Right kidney (tissue), 1 donor: Measurements from ENCODE around the gene BUB1.
"Not testable (repeated sequence)": the region's sequence is repeated elsewhere in the genome, so short reads cannot be mapped to it uniquely, and the experiment has no call there.

ENCODE experiments used
- DNase-seq: peaks from one replicate; pipeline ENCODE4 v3.0.0-alpha.2; 2016

Gene BUB1

DNA sequence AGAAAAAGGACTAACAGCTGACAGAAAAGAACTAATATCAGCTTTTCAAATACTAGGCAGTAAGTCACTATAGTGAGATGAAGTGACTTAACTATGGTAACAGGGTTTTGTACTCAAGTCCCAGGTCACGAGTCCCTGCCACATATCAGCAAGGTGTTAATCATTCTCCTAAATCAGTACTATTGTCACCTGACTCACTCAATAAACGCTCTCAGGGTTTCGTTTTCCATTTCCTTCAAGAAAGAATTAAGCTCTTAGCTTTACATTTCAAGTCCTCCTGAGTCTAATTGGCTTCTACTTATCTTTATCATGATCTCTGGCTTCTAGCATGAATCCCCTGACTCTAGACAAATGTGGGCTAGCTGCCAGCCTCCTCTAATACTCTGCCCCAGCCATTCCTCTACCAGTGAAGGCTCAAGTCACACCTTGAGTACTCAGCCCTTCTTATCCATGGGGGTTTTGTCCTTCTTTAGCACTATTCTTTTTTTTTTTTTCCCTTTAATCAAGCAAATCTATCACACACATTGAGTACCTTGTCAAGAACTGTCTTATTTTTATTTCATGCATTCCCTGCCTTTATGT is 20.0 kb downstream of the BUB1 start:
- DNase-seq = peak; percentile 4

DNA sequence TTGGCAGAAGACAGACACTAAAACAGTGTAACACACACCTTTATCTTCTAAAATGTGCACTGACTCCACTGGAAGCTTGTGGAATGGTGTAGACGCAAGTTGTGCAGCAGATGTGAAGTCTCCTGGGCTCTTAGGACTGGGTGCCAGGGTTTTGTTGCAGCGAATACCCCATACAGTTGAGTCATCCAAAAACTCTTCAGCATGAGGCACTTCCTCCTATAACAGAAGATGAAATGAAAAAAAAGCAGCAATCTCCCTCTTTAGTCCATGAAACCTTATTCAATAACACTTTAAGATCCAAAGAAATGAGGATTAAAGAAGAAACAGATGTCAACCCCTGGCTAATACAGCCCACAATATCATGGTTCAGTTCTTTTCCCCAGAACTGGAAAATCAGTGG is 22.2 kb downstream of the BUB1 start:
- DNase-seq = no peak

DNA sequence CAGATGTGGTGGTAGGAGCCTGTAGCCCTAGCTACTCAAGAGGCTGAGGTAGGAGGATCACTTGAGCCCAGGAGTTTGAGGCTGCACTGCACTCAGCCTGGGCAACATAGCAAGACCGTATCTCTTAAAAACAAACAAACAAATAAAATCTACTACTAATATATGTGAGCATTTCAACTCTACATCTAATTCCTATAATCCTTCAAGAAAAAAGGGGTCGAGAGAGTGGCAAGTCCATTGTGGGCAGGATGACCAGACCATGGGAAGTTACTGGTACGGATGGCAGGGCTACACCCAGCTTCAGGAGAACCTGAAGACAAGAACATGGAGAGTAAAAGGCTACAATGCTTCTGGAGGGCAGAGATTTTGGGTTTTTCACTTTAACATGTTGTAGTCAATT is 24.0 kb downstream of the BUB1 start:
- no peak for DNase-seq

DNA sequence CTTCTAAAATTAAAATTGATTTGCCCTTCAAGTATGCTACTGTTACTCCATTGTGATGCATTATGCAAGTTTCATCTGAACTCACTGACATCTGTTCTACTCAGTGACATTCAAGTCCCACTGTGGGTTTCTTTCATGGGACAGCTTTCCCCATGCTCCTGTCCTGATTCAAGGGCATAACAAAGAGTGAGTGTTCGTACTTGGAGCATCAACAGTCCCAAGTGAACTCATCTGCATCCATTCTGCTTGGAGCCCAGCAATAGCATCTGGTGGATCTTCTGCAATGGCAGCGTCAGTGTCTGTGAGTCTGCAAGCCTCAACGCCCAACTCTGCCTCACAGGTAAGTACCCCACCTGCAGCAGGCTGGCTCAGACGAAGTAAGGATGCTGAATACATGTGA is 27.5 kb downstream of the BUB1 start:
- no peak for DNase-seq

DNA sequence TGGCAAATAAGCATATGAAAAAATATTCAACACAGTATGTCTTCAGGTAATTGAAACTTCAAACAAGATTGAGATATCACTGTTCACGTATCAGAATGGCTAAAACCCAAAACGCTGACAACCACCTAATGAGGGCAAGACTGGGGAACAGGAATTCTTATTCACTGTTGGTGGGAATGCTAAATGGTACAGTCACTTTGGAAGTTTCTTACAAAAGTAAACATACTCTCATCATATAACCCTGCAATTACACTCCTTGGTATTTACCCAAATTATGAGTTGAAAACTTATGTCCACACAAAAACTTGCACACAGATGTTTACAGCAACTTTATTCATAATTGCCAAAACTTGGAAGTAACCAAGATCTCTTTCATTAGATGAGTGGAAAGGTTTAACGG is 30.1 kb downstream of the BUB1 start:
- no peak for DNase-seq

DNA sequence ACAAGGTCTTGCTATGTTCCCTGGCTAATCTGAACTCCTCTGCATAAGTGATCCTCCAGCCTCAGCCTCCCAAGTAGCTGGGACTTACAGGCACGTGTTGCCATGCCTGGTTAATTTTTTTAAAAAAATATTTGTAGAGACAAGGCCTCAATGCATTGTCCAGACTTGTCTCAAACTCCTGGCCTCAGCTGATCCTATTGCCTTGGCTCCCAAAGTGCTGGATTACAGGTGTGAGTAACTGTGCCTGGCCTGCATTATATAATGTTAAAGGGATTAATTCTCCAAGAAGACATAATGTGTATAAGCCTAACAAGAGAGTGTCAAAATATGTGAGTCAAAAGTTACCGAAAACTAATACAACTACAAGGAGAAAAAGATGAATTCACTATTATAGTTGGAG is 32.2 kb downstream of the BUB1 start:
- no peak for DNase-seq

DNA sequence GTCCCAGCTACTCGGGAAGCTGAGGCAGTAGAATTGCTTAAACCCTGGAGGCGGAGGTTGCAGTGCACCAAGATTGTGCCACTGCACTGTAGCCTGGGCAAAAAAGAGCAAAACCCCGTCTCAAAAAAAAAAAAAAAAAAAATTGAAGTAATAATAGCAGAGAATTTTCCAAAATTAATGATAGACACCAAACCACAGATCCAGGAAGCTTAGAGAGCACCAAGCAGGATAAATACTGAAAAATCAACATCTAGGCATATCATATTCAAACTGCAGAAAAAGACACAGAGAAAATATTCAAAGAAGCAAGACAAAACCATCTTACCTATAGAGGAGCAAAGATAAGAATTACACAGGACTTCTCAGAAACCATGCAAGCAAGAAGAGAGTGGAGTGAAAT is 33.5 kb downstream of the BUB1 start:
- DNase-seq = no peak

DNA sequence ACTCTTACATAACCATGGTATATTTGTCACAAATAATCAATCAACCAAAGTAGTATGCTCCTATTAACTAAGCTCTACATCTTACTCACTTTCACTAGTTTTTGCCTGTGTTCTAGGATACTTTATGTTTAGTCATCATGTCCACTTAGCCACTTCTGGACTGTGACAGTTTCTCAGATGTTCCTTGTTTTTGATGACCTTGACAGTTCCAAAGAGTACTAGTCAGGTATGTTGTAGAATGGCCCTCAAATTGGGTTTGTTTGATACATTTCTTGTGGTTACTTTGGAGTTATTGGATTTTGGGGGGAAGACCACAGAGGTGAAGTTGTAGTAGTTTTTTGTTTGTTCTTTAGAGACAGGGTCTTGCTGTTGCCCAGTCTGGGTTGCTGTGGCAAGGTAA is 35.5 kb downstream of the BUB1 start:
- DNase-seq = no peak

DNA sequence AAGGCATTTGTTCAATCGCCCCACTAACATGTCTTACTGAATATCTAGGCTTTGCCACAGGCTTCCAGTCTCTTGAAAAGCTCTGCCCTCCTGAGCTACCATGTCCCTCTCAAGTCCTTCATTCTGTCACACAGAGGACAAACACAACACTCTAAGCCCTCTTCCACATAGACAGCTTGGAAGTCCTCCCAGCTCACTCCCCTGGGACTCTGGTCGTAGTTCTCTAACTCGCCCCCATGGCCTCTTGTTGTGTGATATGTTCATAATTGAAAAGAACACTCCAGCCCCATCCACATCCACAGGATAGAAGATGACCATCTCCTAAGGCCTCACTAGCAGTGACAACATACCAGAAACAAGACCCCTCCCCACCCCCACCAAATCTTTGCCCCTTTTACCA is 37.9 kb downstream of the BUB1 start:
- DNase-seq = no peak

DNA sequence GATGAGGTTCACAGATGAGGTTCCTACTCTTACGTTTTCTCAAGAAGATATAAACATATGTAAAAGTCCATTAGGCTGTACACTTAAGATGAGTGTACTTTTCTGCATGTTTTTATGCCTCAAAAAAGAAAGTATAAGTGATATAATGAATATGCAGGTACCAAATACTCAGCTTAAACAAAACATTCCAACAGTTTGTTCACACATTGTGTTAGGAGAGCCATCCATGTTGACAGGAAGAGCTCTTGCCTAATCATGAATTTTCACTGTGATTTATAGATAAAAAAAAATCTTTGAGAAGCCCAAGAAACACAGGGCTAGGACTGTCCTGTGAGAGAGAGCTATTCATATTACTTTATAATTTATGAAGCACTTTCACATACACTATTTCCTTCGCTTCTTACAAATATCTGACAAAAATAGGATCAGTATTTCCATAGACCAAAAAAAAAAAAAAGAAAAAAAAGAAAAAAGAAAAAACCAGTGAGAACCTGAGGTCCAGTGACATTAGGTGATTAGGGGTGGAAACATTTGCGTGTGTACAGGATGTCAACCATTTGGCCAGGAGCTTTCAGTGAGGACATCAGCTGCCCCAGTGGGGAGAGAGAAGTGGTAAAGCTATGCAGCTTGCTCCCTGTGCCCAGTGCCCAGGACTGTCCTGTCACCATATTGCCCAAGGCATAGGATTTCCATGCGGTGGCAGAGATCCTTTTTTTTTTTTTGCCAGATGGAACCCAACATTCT is 38.7 kb downstream of the BUB1 start:
- DNase-seq = no peak

DNA sequence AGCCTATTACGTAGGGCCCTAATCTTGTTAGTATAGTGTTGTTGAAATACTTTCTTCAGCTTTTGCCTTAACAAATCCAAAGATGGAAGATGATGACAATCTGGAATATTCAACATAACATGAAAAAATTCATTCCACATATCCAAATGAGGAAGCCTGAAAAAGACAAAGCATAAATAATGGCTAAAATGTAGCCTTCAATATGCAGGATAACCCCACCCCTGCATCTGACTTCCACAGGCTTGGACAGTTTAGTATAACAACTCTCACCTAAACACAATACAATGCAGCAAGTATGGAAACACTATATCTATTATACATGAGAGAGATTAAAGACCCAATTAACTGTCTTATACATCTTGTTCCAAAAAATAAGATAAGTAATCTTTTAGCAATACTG is 39.9 kb downstream of the BUB1 start:
- DNase-seq = no peak

DNA sequence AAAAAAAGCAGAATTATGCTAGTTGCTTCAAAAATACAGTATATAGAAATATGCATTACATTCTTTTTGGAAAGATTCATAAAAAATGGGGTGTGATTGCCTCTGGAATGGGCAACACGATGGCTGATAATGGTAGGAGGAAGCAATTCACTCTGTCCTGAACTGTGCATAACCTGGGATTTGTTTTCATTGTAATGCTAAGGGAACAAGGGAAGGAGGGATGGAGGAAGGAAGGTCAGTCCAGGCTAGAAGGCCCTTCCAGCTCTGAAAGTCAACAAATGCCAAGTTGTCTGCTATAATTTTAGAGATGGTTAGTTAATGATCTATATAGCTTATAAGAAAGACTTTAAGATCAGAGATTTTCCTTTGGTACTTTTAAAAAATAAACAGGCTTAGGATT is 40.8 kb downstream of the BUB1 start:
- DNase-seq = no peak

DNA sequence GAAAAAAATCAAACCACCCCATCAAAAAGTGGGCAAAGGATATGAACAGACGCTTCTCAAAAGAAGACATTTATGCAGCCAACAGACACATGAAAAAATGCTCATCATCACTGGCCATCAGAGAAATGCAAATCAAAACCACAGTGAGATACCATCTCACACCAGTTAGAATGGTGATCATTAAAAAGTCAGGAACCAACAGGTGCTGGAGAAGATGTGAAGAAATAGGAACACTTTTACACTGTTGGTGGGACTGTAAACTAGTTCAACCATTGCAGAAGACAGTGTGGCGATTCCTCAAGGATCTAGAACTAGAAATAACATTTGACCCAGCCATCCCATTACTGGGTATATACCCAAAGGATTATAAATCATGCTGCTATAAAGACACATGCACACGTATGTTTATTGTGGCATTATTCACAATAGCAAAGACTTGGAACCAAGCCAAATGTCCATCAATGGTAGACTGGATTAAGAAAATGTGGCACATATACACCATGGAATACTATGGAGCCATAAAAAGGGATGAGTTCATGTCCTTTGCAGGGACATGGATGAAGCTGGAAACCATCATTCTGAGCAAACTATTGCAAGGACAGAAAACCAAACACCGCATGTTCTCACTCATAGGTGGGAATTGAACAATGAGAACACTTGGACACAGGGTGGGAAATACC is 41.8 kb downstream of the BUB1 start:
- DNase-seq = not testable (repeated sequence)

DNA sequence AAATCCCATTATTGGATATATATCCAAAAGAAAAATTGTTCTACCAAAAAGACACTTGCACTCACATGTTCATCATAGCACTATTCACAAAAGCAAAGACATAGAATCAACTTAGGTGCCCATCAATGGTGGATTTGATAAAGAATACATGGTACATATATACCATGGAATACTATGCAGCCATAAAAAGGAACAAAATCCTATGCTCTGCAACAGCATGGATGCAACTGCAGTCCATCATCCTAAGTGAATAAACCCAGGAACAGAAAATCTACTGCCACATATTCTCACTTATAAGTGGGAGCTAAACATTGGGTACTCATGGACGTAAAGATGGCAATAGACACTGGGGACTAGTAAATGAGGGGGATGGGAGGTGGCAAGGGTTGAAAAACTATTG is 50.5 kb downstream of the BUB1 start:
- DNase-seq = not testable (repeated sequence)

DNA sequence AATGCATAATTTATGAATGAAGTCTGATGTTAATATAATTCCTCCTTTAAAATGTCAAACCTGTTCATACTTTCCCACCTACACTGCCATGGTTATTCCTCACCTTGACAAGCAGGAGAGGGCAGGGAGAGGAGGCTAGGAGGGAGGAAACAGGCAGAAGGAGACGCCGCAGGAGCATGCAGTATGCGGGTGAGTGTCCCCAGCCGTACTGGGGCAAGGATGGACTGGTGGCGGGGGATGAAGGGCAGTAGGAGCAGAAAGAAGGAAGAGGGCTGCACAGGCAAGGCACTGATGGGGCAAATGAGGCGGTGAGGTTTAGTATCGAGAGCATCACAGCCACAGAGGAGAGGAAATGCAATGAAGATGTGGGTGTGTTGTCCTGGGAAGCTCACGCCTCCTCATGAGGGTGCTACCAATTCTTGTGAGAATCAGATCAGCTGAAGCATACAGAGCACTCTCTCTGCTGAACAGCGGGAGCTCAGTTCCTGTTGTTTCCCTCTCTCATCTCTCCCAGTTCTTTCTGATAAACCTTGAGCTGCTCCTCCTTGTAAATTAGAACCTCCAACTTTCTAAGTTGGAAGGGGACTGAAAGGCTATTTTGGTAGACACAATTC is 58.4 kb downstream of the BUB1 start:
- DNase-seq = not testable (repeated sequence)

DNA sequence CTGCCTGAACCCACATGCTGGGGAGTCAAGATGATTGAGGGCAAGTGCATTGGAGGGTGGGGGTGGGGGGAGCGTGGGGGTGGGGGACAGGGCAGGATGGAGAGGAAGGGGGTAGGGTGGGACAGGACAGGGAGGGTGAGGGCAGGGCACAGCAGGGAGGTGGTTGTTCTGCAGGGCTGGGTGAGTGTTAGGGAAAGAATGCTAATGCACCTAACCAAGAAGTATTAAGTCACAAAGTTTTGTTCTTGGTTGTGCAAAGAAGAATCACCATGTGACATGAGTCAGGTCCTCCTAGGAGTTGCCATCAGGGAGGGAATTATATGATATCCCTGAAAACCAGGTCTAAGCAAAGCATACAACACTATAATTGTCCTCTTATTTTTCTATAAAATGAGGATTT is 63.9 kb downstream of the BUB1 start:
- not testable (repeated sequence) for DNase-seq

DNA sequence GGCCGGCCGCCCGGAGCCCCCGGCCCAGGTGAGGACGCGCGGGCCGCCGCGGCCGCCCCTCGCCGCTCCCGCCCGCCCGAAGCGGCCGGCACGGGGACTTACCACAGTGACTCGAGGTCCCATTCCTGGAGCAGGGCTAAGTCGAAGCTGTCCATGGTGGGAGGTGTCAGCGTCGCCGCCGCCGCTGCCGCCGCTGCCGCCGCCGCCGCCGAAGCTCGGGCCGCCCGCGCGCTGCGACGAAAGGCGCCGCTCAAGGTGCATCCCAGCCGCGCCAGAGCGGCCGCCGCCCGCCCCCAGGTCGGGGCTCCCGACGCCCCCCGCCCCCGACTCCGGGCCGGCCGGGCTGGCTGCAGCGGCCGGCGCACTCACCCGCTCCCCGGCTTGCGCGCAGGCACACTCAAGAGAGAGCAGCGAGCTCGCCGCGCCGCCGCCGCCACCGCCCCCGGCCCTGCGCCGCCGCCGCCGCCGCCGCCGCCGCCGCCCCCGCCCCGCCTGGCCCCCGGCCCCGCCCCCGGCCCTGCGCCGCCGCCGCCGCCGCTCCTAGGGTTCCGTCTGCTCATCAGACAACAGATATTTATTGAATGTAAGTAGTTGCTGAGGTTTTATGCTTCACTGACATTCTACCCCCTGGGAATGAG is 67.1 kb downstream of the BUB1 start:
- DNase-seq = not testable (repeated sequence)

DNA sequence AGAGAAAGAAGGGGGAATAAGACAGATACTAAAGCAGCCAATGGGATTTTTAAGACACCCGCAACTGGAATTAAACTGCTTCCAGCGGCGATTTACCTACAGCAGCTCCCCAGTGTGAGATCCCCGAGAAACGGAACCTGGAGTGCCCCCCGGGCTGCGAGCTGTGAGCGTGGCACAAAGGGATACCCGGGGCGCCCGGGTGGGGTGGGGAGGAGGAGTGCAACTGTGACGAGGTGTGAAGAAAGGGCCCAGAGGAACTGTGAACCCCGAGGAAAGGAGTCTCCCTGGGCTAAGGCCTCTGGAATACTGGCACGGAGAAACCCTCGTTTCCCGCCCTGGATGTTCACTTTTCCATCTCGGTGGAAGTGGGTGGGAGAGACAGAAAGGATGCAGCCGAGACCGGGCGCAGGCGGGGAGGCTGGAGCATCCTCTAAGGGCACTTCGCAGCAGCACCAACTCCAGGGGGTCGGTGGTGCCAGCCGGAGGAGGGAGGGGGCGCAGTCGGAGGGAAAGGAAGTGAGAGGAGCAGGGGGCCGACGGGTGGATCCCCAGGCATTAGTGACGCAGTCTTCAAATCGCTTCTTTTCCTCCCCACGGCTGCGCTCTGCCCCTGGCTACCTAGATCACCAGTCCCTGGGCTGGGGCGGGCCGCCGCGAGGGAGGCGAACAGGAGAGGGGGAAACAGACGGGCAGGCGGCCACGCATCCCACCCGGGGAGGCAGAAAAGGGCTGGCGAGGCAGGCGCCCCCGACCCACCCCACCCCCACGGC is 67.8 kb downstream of the BUB1 start:
- DNase-seq = not testable (repeated sequence)

DNA sequence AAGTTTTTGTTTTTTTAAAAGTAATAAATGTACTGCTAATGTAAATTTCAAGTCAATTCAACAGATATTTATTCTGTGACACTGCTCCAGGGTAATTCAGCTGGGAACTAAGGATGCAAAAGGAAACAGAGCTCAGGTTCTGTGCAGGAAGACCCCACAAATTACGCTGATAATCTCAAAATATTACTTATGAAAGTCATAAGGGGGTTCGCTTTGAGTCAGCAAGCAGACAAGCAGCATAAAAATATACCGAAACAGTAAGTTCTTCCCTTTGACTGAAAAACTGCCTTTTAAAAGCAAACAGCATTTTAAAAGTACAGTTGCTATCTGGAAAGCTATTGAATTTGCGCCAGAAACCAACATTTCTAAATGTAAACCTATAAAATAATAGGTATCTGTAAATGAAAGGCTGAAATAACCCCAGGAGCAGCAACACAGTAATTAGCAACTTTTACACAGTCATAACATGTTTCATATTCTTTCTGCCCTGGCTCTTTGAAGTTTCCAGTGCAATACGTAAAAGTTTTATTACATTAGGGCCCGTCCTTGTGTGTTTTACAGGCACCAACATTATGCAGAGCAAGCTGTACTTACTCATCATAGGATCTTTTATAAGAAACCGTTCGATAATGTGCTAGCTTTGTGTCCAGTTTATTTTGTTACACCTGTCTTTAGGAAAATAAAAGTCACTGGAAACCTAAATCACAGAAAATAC is 68.9 kb downstream of the BUB1 start:
- not testable (repeated sequence) for DNase-seq

DNA sequence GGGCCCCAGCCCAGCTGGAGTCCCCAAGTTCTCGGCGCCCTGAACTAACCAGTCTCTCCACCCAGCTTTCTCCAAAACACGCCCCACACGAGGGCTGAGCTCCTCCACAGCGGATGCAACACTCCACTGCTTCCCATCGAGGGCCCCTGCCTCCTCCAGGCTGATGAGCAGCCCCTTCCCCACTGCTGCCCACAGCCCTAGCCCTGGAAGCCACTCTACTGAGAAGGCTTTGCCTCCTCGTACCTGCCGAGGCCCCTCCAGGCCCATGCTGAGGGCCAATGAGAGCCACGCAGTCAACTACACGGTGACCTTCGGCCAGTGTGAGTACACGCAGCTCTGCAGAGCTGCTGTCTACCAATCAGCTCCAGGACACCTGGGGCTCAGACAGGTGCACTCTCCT is 72.8 kb downstream of the BUB1 start:
- DNase-seq = not testable (repeated sequence)

DNA sequence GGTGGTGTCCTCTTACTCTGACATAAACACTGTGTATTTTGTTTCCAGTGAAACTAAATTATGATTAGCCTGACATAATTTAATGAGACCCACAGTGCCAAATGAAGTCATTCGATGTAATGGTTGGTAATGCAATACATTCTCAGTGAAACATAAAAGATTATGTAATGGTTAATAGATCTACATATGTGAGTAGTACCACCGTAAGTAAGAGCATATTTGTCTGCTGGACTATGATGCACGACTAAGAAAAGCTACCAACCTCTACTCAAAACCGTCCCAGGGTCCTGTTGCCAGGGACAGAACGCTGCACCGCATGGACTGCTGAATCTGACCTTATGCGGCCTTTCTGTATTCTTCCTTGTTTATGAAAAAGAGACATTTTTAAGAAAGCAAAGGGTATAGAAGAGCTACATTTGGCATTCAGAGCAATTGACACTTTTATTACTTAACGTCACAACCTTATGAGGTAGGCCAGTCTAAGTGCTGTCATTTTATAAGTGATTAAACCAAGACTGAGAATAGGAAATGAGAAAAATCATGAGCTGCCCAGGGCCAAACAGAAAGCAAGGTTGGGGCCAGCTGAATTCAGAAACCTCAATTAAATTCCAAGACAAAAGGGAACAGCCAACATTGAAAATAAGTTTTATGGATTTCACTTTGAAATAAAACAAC is 73.8 kb downstream of the BUB1 start:
- not testable (repeated sequence) for DNase-seq
